Occipital lobe (tissue), 2 donors: Measurements from ENCODE around the gene TINAGL1. TPM values are rescaled to one million over a fixed set of nuclear protein-coding genes. Genes with fewer than 3 reads are reported as not detected.
A peak's percentile ranks its signal among the peaks of the same experiment; 100 is the strongest.

Experiments used
- DNase-seq: peaks from one replicate; lab custom pipeline; 2025; lab: John Stamatoyannopoulos, UW
- total RNA-seq: library from RNA; depleted of rRNA; stranded (reverse); fragments of >200 nt; gene quantifications from one replicate; pipeline ENCODE4 v1.2.3, GENCODE V29; 2014

TINAGL1 gene, protein sequence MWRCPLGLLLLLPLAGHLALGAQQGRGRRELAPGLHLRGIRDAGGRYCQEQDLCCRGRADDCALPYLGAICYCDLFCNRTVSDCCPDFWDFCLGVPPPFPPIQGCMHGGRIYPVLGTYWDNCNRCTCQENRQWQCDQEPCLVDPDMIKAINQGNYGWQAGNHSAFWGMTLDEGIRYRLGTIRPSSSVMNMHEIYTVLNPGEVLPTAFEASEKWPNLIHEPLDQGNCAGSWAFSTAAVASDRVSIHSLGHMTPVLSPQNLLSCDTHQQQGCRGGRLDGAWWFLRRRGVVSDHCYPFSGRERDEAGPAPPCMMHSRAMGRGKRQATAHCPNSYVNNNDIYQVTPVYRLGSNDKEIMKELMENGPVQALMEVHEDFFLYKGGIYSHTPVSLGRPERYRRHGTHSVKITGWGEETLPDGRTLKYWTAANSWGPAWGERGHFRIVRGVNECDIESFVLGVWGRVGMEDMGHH
- 2.8 TPM for total RNA-seq

DNA sequence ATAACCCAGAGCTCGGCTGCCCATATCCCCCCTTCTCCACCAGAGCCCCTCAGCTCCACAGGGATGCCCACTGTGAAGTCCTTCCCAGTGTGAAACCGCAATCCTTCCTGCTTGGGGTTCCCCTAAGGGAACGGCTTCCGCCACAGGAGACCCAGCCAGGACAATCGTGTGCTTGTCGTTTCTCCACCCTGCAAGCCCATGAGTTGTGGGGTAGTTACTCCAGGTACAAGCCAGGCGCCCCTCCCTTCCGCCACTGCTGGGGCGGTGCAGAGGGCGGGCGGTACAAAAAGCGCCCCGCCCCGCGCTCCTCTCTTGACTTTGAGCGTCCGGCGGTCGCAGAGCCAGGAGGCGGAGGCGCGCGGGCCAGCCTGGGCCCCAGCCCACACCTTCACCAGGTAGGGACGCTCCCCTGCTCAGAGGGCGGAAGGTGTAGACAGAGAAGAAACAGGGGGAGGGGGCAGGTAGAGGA is at the start of gene TINAGL1:
TINAGL1 (plus strand) TSS at position 315 of the 469 bp plus-strand sequence. CDS start 634 bp downstream, outside the sequence.
- DNase-seq = no peak

DNA sequence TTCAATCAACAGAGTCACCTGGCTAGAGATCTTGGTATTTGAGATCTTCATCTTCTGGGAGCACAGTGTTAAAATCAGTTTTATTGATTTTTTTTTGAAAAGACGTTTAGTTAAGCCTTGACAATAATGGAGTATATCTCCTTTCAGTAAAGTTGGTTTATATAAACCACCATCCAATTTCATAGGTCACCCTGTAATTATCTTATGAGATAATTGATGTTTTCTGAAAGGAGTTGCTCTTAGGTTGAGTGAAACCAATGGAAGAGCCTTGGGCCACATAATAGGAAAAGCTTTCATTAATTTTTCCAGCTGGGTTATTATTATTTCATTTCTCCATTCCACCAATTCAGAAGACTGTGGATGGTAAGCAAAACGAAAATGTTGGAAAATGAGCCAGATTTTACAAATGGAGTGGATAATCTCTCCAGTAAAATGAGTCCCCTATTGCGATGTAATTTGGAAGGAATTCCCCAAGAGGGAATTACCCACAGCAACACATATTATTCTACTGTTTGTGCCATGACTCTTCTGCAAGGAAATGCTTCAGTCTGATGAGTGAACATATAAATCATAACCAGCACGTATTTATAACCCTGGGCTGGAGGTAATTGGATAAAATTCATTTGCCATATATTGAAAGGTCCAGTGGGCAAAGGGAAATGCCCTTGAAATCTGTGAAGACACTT is 46.2 kb upstream of the TINAGL1 start:
- no peak for DNase-seq

DNA sequence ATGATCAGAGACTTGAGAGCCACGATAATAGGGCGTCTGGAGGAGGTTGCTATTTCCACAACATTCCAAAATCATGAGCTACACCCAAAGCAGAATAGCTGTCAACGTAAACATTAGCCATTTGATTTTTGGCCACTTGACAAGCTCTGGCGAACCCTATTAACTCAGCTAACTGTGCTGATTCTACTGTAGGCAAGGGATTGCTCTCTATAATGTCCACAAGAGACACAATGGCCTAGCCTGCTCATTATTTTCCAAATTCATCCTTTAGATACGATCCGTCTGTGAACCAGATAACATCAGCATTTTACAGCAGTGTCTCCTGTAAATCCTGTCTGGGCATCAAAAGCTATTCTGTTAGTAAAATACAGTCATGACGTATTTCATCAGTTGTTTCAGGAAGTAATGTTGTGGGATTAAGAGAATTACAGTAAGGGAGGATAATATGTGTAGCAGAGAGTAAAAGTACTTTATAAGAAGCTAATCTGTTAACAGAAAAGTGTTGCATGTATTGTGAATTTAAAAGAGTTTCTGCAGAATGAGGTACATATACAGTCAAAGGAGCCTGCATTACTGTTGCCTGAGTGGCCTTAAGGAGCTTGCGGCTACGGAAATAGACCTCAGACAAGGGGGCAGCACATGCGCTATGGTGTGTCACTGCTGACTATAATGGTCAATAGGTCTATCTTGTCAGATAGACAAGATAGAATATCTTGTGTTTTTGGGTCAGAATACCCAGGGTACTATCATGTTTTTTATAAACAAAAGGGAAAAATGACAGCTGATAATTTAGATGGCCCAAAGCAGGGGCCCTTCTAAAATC is 44.9 kb upstream of the TINAGL1 start:
- no peak for DNase-seq

DNA sequence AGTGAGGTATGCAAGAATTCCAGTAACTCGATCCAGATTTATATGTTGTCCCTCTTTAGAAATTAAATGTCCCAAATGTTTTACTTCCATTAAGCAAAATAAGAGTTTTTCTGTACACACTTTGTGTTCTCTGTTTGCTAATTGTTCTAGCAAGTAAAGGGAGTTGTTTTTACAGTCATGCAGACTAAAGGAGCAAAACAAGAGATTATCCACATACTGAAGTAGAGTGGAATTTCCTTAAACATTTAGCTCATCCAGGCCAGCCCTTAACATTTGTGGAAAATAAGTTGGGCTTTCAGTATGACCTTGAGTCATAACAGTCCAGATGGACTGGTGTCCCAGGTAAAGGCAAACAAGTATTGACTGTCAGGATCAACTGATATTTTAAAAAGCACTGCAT is 44.1 kb upstream of the TINAGL1 start:
- DNase-seq = no peak

DNA sequence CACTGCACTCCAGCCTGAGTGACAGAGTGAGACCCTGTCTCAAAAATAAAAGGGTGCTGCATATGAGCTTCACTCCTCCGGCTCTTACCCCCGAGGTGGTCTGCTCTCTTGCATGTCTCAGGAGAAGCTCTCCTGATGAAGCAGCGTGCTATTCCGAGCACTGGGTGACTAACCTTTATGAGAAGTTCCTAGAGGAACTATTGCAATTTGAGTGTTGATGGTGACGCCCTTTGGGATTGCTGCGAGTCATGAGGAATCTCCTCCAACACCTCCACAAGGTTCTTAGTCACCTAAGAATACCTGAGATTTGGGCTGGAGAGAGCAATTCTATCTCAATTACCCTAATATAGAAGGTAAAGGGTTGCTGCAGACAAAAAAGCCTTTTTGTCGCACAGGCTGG is 40.8 kb upstream of the TINAGL1 start:
- no peak for DNase-seq

DNA sequence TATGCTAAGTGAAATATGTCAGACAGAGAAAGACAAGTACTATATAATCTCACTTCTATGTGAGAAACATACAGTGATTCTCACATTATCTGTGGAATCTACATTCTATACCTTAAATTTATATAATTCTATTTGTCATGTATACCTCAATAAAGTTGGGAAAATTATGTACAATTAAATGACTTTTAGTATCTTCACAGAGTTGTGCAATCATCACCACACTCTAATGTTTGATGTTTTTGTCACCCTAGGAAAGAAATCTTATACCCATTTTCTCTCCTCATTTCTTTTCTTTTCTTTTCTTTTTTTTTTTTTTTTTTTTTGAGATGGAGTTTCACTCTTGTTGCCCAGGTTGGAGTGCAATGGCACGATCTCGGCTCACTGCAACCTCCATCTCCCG is 37.0 kb upstream of the TINAGL1 start:
- no peak for DNase-seq

DNA sequence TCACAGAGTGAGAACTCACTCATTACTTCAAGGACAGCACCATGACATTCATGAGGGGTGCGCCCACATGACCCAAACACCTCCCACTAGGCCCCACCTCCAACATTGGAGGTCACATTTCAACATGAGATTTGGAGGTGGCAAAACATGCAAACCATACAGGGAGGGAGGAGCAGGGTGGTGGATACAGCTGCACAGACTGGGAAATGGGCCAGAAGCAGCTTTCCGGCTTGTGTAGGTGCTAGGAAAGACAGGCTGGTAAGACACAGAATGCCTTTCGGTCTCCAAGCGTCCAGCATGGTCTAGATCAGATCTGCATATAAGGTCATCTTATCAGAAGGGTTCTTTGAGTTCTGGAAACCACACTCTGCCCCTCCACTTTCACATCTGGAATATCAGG is 35.1 kb upstream of the TINAGL1 start:
- DNase-seq = no peak

DNA sequence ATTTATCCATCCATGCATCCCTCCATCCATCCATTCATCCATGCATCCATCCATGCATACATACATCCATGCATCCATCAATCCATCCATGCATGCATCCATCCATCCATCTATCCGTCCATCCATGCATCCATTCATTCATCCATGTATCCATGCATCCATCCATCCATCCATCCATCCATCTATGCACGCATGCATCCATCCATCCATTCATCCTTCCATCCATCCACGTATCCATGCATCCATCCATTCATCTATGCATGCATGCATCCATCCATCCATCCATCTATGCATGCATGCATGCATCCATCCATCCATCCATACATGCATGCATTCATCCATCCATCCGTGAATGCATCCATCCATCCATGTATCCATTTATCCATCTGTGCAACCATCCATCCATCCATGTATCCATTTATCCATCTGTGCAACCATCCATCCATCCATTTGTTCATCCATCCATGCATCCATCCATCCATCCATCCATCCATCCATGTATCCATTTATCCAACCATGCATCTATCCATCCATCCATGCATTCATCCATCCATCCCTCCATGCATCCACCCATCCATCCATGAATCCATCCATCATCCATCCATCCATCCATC is 30.3 kb upstream of the TINAGL1 start:
- no peak for DNase-seq

DNA sequence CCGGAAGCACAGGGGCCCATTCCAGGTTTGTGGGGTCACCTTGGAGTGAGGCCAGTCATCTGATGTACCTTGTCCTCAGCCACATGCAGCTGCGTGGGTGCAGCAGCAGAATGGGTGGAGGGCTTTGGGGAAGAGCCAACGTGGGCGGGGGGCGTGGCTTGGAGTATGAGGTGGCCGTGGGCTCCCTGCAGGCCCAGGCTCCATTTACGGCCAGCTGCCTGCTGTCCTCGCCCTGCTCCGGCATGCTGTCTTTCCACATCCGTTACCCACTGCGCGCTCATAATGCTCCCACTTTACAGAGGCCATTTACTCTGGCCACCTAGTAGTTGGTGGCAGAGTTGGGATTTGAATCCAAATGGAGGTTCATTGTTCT is 27.8 kb upstream of the TINAGL1 start:
- no peak for DNase-seq

DNA sequence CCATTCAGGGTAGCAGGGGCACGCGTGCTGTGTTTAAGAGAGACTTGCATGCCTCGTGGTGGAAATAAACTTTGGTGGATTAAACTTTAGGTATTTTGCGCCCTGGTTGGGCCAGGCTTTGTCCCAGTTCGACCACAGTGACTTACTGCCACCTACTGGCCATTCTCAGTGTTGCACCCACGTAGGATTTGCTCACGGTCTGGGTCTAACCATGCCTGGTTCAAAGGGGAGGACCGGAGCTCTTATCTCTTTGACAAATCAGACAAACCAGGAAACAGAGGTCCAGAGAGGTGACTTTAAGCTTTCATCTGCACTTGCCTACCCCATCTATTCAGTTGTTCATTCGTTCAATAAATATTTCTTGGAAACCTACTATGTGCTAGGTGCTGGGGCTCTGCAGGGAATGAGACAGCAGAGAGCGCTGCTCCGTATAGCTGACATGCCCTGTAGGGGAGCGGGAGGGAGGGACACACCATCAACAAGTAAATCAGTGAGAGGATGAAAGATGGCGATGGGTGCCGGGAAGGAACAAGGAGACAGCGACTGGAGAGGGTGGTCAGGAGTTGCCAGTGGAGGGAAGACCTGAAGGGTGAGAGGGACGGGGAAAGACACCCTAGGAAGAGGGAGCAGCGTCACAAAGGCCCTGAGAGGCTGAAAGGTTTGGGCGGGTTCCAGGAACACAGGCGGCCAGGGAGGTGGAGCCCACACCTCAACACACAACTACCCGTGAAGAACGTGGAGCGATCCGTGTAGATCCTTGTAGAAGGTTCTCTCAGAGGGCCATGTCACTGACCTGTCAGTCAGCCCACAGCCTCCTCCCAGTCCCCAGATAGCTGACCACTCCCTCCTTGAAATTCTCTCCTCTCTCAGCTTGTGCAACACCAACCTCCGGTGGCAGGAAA is 27.2 kb upstream of the TINAGL1 start:
- peak; percentile 67 for DNase-seq

DNA sequence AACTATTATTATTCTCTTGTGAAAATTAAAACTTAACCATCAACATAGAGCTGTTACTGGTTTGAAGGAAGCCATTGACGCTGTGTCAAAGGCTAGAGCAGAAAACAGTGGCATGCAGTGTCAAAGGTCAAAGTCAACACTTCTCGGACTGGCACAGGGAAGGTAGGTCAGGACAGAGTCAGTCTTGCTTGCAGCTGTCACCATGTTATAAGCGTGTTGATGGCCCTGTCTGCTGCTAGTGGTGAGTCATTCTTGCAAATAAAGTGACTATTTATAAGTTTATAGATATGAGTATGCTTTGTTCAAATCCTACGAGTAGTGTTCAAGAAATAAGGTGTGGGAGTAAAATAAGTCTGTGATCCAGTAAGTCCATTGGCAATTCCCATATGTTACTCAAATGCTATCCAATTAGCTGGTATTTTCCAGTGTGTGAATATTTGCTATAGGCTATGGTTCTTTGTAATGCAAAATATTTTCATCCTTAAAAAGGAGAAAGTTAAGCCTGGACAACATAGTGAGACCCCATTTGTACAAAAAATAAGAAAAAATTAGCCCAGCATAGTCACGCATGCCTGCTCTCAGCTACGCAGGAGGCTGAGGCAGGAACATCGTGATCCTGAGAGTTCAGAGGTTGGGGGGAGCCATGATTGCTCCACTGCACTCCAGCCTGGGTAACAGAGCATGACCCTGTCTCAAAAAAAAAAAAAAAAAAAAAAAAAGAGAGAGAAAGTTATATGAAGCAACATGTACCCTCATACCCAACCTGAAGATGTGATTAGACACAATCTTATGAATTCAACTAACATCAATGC is 26.3 kb upstream of the TINAGL1 start:
- DNase-seq = no peak

DNA sequence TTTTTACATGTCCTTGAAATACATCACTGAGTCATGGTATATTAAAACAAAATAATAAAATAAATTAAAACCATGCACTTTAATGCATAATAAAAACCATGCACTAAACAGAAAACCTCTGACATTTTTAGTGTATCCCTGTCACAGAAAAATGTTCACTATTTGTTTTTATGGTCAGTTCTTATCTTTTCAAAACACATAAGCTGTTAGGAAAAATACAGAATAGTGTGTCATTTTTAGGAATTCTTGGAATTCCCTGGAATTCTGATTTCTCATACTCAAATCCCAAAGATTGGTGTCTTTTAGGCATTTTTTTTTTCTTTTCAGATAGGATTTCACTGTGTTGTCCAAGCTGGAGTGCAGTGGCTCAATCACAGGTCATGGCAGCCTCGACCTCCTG is 25.1 kb upstream of the TINAGL1 start:
- DNase-seq = no peak

DNA sequence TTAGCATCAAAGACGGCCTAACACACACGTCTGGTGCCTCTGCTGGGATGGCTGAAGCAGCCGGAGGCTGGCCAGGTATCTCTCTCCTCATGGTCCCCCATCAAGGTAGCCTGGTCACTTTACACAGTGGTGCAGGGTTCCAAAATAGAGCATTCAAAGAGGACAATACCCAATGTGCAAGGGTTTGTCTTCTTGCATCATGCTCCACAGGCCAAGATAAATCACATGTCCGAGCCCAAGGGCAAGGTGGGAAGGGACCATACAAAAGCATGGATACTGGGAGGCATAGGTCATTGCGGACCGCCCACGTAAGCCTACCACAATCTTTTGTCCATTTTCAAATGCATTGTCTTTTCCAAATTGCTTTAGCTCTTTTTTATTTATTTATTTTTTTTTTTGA is 23.8 kb upstream of the TINAGL1 start:
- no peak for DNase-seq

DNA sequence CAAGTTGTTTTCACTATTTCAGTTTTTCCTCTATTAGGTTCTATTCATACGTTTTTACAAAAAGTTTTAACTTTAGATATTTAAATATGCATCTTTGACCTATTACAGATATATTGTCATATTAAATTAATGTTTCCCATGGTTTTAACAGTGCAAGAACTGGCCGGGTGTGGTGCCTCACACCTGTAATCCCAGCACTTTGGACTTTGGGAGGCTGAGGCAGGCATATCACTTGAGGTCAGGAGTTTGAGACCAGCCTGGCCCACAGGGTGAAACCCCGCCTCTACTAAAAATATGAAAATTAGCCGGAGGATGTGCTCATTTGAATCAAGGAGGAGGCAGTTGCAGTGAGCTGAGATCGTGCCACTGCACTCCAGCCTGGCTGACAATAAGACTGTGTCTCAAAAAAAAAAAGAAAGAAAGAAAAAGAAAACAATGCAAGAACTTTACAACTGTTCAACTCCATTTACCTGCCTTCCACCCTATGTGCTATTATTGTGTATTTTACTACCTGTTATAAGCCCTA is 19.8 kb upstream of the TINAGL1 start:
- no peak for DNase-seq

DNA sequence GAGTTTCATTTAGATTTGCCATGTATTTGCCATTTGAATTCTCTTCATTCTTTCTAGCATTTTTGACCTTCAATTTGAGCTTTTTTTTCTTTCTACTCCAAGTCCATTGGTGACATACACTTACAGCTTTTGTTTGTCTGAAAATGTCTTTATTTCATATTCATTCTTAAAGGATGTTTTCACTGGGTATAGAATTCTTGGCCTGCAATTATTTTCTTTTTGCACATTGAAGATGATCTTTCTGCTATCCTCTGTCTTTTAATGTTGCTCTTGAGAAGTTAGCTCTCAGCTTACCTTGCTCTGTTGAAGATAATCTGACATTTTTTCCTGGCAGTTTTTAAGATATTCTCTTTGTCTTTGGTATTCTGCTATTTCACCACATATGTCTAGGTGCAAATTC is 16.6 kb upstream of the TINAGL1 start:
- no peak for DNase-seq

DNA sequence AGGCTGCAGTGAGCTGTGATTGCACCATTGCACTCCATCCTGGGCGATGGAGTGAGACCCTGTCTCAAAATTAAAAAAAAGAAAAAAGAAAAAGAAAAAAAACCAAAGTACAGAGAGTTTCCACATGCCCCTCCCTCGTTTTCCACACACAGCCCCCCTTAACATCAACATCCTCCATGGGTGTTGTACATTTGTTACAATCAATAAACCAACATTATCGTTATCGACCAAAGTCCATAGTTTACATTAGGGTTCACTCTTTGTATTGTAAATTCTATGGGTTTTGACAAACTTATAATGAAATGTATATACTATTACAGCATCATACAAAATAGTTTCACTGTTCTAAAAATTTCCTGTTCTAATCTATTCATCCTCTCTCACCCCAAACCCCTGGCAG is 15.9 kb upstream of the TINAGL1 start:
- DNase-seq = no peak

DNA sequence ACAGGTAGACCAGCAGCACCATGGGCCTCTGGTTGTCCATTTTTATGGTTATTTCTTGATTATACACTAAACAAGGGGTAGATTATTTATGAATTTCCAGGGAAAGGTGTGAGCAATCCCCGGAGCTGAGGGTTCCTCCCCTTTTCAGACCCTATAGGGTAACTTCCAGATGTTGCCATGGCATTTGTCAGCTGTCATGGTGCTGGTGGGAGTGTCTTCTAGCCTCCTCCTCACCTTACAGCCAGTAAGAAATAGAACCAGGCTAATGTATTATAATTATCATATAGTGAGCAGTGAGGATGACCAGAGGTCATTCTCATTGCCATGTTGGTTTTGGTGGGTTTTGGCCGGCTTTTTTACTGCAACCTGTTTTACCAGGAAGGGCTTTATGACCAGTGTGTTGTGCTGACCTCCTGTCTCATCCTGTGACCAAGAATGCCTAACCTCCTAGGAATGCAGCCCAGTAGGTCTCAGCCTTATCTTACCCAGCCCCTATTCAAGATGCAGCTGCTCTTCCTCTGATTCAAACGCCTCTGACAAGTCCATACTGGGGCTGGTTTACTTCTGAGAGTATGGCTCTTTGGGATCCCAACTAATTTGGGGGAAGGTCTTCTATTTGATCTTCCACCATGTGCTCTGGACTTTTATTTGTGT is 13.5 kb upstream of the TINAGL1 start:
- DNase-seq = no peak

DNA sequence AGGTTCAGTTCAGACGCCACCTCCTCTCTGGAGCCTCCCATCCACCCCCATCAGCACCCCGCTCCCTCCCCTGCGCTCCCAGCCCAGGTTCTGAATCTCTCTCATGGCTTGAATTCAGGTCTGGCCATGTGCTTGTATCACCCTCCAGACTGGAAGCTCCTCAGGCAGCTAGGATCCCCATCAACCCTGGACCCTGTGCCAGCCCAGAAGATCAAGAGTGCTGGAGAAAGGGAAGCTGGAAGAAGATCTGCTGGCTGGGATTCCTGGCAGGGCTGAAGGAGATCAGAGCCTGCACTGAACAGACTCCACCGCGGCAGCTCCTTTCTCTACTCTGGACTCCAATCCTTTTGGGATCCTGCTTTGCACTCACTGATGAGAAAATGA is 11.7 kb upstream of the TINAGL1 start:
- DNase-seq = no peak
